GM23248 (cell line): ENCODE data around the gene TBRG4. TPM values are rescaled to one million over a fixed set of nuclear protein-coding genes. Genes with fewer than 3 reads are reported as not detected.
A peak's percentile ranks its signal among the peaks of the same experiment; 100 is the strongest.

Experiments used
- DNase-seq: peaks from one replicate; pipeline ENCODE4 v3.0.0-alpha.2; 2015
- H2AFZ ChIP-seq: fragments of 200-600 bp; sonication (generic); 2 replicates; pipeline ENCODE4 v1.6.1; 2016; ENCODE audit warnings: antibody characterized with exemption
- H3F3A ChIP-seq: fragments of 200-600 bp; sonication (generic); 2 replicates; pipeline ENCODE4 v1.6.1; 2016; ENCODE audit warnings: mild to moderate bottlenecking, antibody characterized with exemption, mixed run types; ENCODE audit not compliant: insufficient read depth
- H3K27ac ChIP-seq: fragments of 200-600 bp; sonication (generic); 2 replicates; pipeline ENCODE4 v1.5.1; 2016; ENCODE audit warnings: mild to moderate bottlenecking
- H3K27me3 ChIP-seq: fragments of 200-600 bp; sonication (generic); replicated peaks from 2 replicates; pipeline ENCODE4 v1.6.1; 2016; ENCODE audit warnings: mild to moderate bottlenecking; ENCODE audit not compliant: insufficient read depth
- H3K36me3 ChIP-seq: fragments of 200-600 bp; sonication (generic); 2 replicates; pipeline ENCODE4 v1.6.1; 2016; ENCODE audit warnings: low read depth, mild to moderate bottlenecking
- H3K4me1 ChIP-seq: fragments of 200-600 bp; sonication (generic); 2 replicates; pipeline ENCODE4 v1.6.1; 2016; ENCODE audit warnings: mild to moderate bottlenecking; ENCODE audit not compliant: insufficient read depth
- H3K4me2 ChIP-seq: fragments of 200-600 bp; sonication (generic); one replicate; pipeline ENCODE4 v1.6.1; 2016; ENCODE audit warnings: mild to moderate bottlenecking; ENCODE audit not compliant: unreplicated experiment
- H3K4me3 ChIP-seq: fragments of 200-600 bp; sonication (generic); 2 replicates; pipeline ENCODE4 v1.5.1; 2016; ENCODE audit warnings: mild to moderate bottlenecking
- H3K79me2 ChIP-seq: fragments of 200-600 bp; sonication (generic); 2 replicates; pipeline ENCODE4 v1.6.1; 2016; ENCODE audit warnings: mild to moderate bottlenecking; ENCODE audit not compliant: insufficient read depth
- H3K9ac ChIP-seq: fragments of 200-600 bp; sonication (generic); 2 replicates; pipeline ENCODE4 v1.6.1; 2016; ENCODE audit warnings: mild to moderate bottlenecking
- H3K9me2 ChIP-seq: fragments of 200-600 bp; sonication (generic); 2 replicates; pipeline ENCODE4 v1.6.1; 2016; ENCODE audit warnings: mixed run types, mild to moderate bottlenecking, moderate library complexity; ENCODE audit not compliant: insufficient read depth
- H3K9me3 ChIP-seq: fragments of 200-600 bp; sonication (generic); one replicate; pipeline ENCODE4 v1.6.1; 2017; ENCODE audit warnings: low read depth
- H4K20me1 ChIP-seq: fragments of 200-600 bp; sonication (generic); 2 replicates; pipeline ENCODE4 v1.6.0; 2016; ENCODE audit not compliant: insufficient read depth
- EZH2 ChIP-seq: fragments of 200-600 bp; sonication (generic); IDR thresholded peaks from 2 replicates; pipeline ENCODE4 v1.6.1; 2018; ENCODE audit warnings: antibody characterized with exemption, mild to moderate bottlenecking; ENCODE audit not compliant: insufficient read depth, poor library complexity, severe bottlenecking
- EZH2phosphoT487 ChIP-seq: fragments of 200-600 bp; sonication (generic); IDR thresholded peaks from 2 replicates; pipeline ENCODE4 v1.6.1; 2018; ENCODE audit warnings: antibody characterized with exemption, moderate library complexity, mild to moderate bottlenecking, low read depth; ENCODE audit not compliant: insufficient read depth
- WGBS, 2 experiments: methylation state at CpG; one replicate each; pipeline ENCODE4 v1.1.6; 2015 to 2017; ENCODE audit warnings: low lambda C conversion rate in 2 of 2, low coverage in 1 of 2; ENCODE audit errors: missing lambda C conversion rate in 2 of 2; 5-methylcytosine and 5-hydroxymethylcytosine counted together
- in situ Hi-C: fragments of 300-500 bp; cut with MboI; formaldehyde crosslinking; loops from 2 replicates; pipeline ENCODE4 v1.15.0; 2020
- polyA plus RNA-seq: library from polyadenylated mRNA; unstranded; fragments of >200 nt; fragmentation: Nextera tagmentation; extraction: Ambion mirVana; gene quantifications from 2 replicates; pipeline ENCODE4 v1.2.1, GENCODE V29; 2016
- total RNA-seq: library from RNA; depleted of rRNA; stranded (reverse); fragments of >200 nt; shearing (Covaris generic); gene quantifications from 2 replicates; pipeline ENCODE4 v1.2.3, GENCODE V29; 2014

TBRG4 gene
- total and polyA plus RNA-seq, 2 experiments from 2014 or later = 55.8 to 62.7 TPM

DNA sequence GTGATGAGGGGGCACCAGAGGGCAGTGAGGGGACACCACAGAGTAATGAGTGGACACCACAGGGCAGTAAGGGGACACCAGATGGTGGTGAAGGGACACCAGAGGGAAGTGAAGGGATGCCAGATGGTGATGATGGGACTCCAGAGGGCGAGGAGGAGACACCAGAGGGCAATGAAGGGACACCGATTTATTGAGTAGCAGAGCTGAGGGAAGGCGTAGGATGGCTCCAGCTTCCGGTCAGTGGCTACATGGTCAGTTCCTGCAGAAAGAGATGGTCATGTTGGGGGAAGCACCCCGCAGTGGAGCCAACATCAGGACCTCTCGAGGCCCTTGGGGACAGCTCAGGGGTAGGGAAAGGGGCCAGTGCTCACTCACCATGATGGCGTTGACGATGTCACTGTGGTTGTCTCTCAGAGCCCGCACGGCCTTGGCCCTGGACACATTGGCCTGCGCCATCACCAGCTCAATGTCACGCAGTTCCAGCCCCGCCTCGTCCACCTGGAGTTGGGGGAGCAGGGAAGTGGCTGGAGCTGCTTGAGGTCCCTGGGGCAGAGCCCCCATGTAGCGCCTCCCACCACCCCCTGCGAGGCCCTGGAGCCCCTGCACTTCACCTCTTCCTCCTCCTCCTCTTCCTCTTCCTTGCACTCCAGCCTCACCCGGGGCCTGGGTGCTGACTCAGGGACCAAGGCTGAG is 31.1 kb downstream of the TBRG4 start:
- 83 to 85% methylated on average over 14 to 17 of the region's 17 CpGs for WGBS, 2 experiments
- Histone ChIP-seq H3K36me3 (no peaks in the 10 kb centered on the region; the same call in 1 of the 2 replicates), H3K79me2 (no peaks in the 10 kb centered on the region), H4K20me1 (no peaks in the 10 kb centered on the region), H3K4me1 (no peaks in the 10 kb centered on the region), H3K9me3 (no peaks in the 10 kb centered on the region), H3K4me3 (no peak overlapping the region), H3K4me2 (no peak overlapping the region), H3K27me3 (no peaks in the 10 kb centered on the region), H3F3A (no peaks in the 10 kb centered on the region), H3K27ac (no peak overlapping the region), H3K9me2 (no peaks in the 10 kb centered on the region), H2AFZ (no peak overlapping the region), H3K9ac (no peak overlapping the region)
- no peak for TF ChIP-seq EZH2phosphoT487
- no peak for TF ChIP-seq EZH2
- peak; percentile 23 for DNase-seq
- in situ Hi-C loops = no loop called here

GRCh38 chr7:45078125-45078681 is 33.3 kb downstream of the TBRG4 start:
- Histone ChIP-seq H3K9me3 (no peaks in the 10 kb centered on the region), H3K36me3 (no peaks in the 10 kb centered on the region; the same call in 1 of the 2 replicates), H2AFZ (no peak overlapping the region), H3K9ac (no peak overlapping the region), H3K4me1 (no peaks in the 10 kb centered on the region), H4K20me1 (no peaks in the 10 kb centered on the region), H3K9me2 (no peaks in the 10 kb centered on the region), H3F3A (no peaks in the 10 kb centered on the region), H3K79me2 (no peaks in the 10 kb centered on the region), H3K27me3 (no peaks in the 10 kb centered on the region), H3K4me3 (no peak overlapping the region), H3K4me2 (no peak overlapping the region), H3K27ac (no peak overlapping the region)
- DNase-seq = no peak
- WGBS, 2 experiments = 80 to 85% methylated on average over 4 to 8 of the region's 8 CpGs
- in situ Hi-C loops = no loop called here
- no peak for TF ChIP-seq EZH2phosphoT487
- no peak for TF ChIP-seq EZH2

- Histone ChIP-seq H3K4me3 (no peak overlapping the region), H3K4me1 (no peaks in the 10 kb centered on the region), H3K4me2 (no peak overlapping the region), H3K79me2 (no peaks in the 10 kb centered on the region), H3K27ac (no peak overlapping the region), H3K36me3 (no peaks in the 10 kb centered on the region; the same call in 1 of the 2 replicates), H3K9ac (no peak overlapping the region), H3K9me2 (no peaks in the 10 kb centered on the region), H3K9me3 (no peaks in the 10 kb centered on the region), H4K20me1 (no peaks in the 10 kb centered on the region), H2AFZ (no peak overlapping the region), H3K27me3 (no peaks in the 10 kb centered on the region), H3F3A (no peaks in the 10 kb centered on the region)
- TF ChIP-seq EZH2 (no peak), EZH2phosphoT487 (no peak)
- in situ Hi-C loops = no loop called here
- no peak for DNase-seq
- 93 to 94% methylated on average over 9 of the region's 9 CpGs for WGBS, 2 experiments
These were observed 33.9 kb downstream of the TBRG4 start for GRCh38 chr7:45077579-45077978.

- H3K27ac ChIP-seq = no peak overlapping the region
- H2AFZ ChIP-seq = no peak overlapping the region
- WGBS, 2 experiments = 76 to 84% methylated on average over 5 of the region's 5 CpGs
- no peak overlapping the region for H3K9ac ChIP-seq
- H4K20me1 ChIP-seq = no peaks in the 10 kb centered on the region
- H3K4me3 ChIP-seq = no peak overlapping the region
- H3K36me3 ChIP-seq = no peaks in the 10 kb centered on the region; the same call in 1 of the 2 replicates
- TF ChIP-seq EZH2 (no peak), EZH2phosphoT487 (no peak)
- no peaks in the 10 kb centered on the region for H3K79me2 ChIP-seq
- no peaks in the 10 kb centered on the region for H3K4me1 ChIP-seq
- DNase-seq = no peak
- H3K9me2 ChIP-seq = no peaks in the 10 kb centered on the region
- in situ Hi-C loops = no loop called here
- H3F3A ChIP-seq = no peaks in the 10 kb centered on the region
- no peaks in the 10 kb centered on the region for H3K9me3 ChIP-seq
- H3K27me3 ChIP-seq = no peaks in the 10 kb centered on the region
- H3K4me2 ChIP-seq = no peak overlapping the region
These were observed 34.6 kb downstream of the TBRG4 start for GRCh38 chr7:45076946-45077345.
